Activated CD8-positive, alpha-beta memory T cell treated with anti-CD3 and anti-CD28 coated beads for 4 hours (primary cell): ENCODE data around the gene TTLL9.
"Not testable (repeated sequence)": the region's sequence is repeated elsewhere in the genome, so short reads cannot be mapped to it uniquely, and the experiment has no call there.

ENCODE experiments used
- DNase-seq, 2 donors: peaks; one replicate each; pipeline ENCODE4 v3.0.0-alpha.2; 2020; ENCODE audit warnings: low read depth in 2 of 2

The TTLL9 gene

GRCh38 chr20:31869942-31870725, at the start of gene TTLL9, which contains the start of gene DUSP15:
TTLL9 (plus strand) TSS chr20:31870634; CDS start chr20:31871127, 493 bp downstream.
DUSP15 (minus strand) TSS chr20:31870527; CDS start chr20:31870337, 190 bp downstream.
- DNase-seq = no peak

GRCh38 chr20:31821427-31821826, 49.0 kb upstream of the TTLL9 start:
- no peak for DNase-seq

GRCh38 chr20:31822421-31823330, 47.8 kb upstream of the TTLL9 start:
- DNase-seq = peak; percentile 36 to 56

GRCh38 chr20:31823360-31824124, 46.9 kb upstream of the TTLL9 start:
- no peak for DNase-seq

- no peak for DNase-seq
Measured at GRCh38 chr20:31824125-31824485, 46.3 kb upstream of the TTLL9 start.

GRCh38 chr20:31824554-31825313, 45.7 kb upstream of the TTLL9 start:
- no peak for DNase-seq

- no peak for DNase-seq
Measured at GRCh38 chr20:31826074-31826473, 44.4 kb upstream of the TTLL9 start.

GRCh38 chr20:31827059-31827458, 43.4 kb upstream of the TTLL9 start:
- DNase-seq = no peak

GRCh38 chr20:31828016-31828415, 42.4 kb upstream of the TTLL9 start:
- not testable (repeated sequence) for DNase-seq

GRCh38 chr20:31829731-31830130, 40.7 kb upstream of the TTLL9 start:
- no peak for DNase-seq

- DNase-seq = no peak
Measured at GRCh38 chr20:31830406-31830981, 39.9 kb upstream of the TTLL9 start.

GRCh38 chr20:31831211-31831610, 39.2 kb upstream of the TTLL9 start:
- no peak for DNase-seq

GRCh38 chr20:31831771-31832306, 38.6 kb upstream of the TTLL9 start:
- DNase-seq = no peak

GRCh38 chr20:31833130-31833930, 37.1 kb upstream of the TTLL9 start:
- peak in 1 of 2 donors; percentile 25 for DNase-seq

GRCh38 chr20:31833931-31834521, 36.4 kb upstream of the TTLL9 start:
- DNase-seq = no peak

- DNase-seq = no peak
Measured at GRCh38 chr20:31835554-31835953, 34.9 kb upstream of the TTLL9 start.

GRCh38 chr20:31835977-31836852, 34.2 kb upstream of the TTLL9 start:
- peak in 1 of 2 donors; percentile 6 for DNase-seq
